IPS-20b (cell line): ENCODE results near the gene YRDC.

Experiments used
- H3K27ac ChIP-seq: one replicate; pipeline ENCODE4 v1.5.1; 2013; ENCODE audit warnings: low read length
- H3K27me3 ChIP-seq: 2 replicates; pipeline ENCODE4 v1.6.1; 2013; ENCODE audit warnings: mild to moderate bottlenecking, low read length, inconsistent platforms; ENCODE audit not compliant: insufficient read depth
- H3K36me3 ChIP-seq: 2 replicates; pipeline ENCODE4 v1.6.1; 2013; ENCODE audit warnings: low read depth, mild to moderate bottlenecking, inconsistent platforms, low read length, moderate library complexity; ENCODE audit not compliant: insufficient read depth
- H3K4me1 ChIP-seq: 2 replicates; pipeline ENCODE4 v1.6.1; 2013; ENCODE audit warnings: mild to moderate bottlenecking, control low read depth, inconsistent platforms, low read length, moderate library complexity; ENCODE audit not compliant: insufficient read depth
- H3K4me3 ChIP-seq: 2 replicates; pipeline ENCODE4 v1.5.1; 2013; ENCODE audit warnings: mild to moderate bottlenecking, low read length, inconsistent platforms
- H3K9ac ChIP-seq: 2 replicates; pipeline ENCODE4 v1.6.1; 2013; ENCODE audit warnings: low read depth, mild to moderate bottlenecking, inconsistent platforms, low read length, moderate library complexity
- H3K9me3 ChIP-seq: 2 replicates; pipeline ENCODE4 v1.6.1; 2013; ENCODE audit warnings: mild to moderate bottlenecking, low read depth, low read length, inconsistent platforms; ENCODE audit not compliant: insufficient read depth

YRDC gene, protein sequence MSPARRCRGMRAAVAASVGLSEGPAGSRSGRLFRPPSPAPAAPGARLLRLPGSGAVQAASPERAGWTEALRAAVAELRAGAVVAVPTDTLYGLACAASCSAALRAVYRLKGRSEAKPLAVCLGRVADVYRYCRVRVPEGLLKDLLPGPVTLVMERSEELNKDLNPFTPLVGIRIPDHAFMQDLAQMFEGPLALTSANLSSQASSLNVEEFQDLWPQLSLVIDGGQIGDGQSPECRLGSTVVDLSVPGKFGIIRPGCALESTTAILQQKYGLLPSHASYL

GRCh38 chr1:37807555-37808368 lies at the start of gene YRDC, which contains the start of gene C1orf122:
Gene YRDC, minus strand, starts transcription at chr1:37808208. Its CDS starts 28 bp downstream, at chr1:37808180.
Gene C1orf122, plus strand, starts transcription at chr1:37807790. Its CDS starts 615 bp downstream, at chr1:37808405.
- Histone ChIP-seq H3K9ac (peak within 1 kb of the TSS; percentile 94; the same call in 1 of the 2 replicates), H3K9me3 (no peaks in the 10 kb centered on the region), H3K27ac (peak within 1 kb of the TSS; percentile 17), H3K4me1 (peaks cover 8% of the 10 kb centered on the region; the same call in 1 of the 2 replicates), H3K4me3 (peak within 1 kb of the TSS; percentile 100), H3K27me3 (no peaks in the 10 kb centered on the region), H3K36me3 (peaks cover 56% of the 10 kb centered on the region)

DNA sequence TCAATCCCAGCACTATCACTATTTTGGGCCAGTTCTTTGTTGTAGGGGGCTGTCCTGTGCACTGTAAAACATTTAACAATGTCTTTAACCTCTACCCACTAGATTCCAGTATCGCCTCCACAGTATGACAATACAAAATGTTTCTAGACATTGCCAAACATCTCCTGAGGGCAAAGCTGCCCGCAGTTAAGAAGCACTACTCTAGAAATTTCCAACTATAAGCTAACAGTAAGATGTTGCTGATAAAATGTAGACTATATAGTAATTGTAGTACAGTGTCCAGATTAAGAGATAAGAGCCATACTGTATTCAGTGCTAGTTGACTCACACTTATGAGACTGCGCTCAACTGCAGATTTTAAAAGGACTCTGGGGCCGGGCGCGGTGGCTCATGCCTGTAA lies 46.4 kb upstream of the YRDC start:
- no peak overlapping the region for H3K27ac ChIP-seq
- H3K9me3 ChIP-seq: no peaks in the 10 kb centered on the region
- 0 out of 2 replicates have a peak, but pooled peaks cover 2% of the 10 kb centered on the region for H3K4me1 ChIP-seq
- H3K9ac ChIP-seq: no peak overlapping the region
- no peak overlapping the region for H3K4me3 ChIP-seq
- no peaks in the 10 kb centered on the region for H3K27me3 ChIP-seq
- peaks cover 33% of the 10 kb centered on the region for H3K36me3 ChIP-seq

DNA sequence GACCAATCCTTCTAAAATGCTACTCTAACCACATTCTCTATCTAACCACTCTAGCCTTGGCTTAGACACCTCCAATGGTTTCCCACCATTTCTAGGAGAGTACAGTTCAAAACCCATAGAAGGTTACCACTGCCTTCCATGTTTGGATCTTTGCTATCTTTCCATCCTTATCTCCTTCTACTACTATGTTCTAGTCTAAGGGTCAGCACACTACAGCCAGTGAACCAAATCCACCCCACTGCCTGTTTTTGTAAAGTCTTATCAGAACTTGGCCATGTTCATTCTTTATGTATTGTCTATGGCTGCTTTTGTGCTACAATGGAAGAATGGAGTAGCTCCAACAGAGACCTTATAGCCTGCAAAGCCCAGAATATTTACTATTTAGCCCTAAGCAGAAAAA lies 45.1 kb upstream of the YRDC start:
- no peak overlapping the region for H3K27ac ChIP-seq
- peaks cover 33% of the 10 kb centered on the region for H3K36me3 ChIP-seq
- no peaks in the 10 kb centered on the region for H3K9me3 ChIP-seq
- no peak overlapping the region for H3K9ac ChIP-seq
- H3K4me1 ChIP-seq: no peaks in the 10 kb centered on the region
- no peak overlapping the region for H3K4me3 ChIP-seq
- no peaks in the 10 kb centered on the region for H3K27me3 ChIP-seq

- Histone ChIP-seq H3K27me3 (no peaks in the 10 kb centered on the region), H3K4me3 (no peak overlapping the region), H3K27ac (no peak overlapping the region), H3K4me1 (no peaks in the 10 kb centered on the region), H3K36me3 (peaks cover 25% of the 10 kb centered on the region), H3K9ac (no peak overlapping the region), H3K9me3 (no peaks in the 10 kb centered on the region)
These were observed 43.8 kb upstream of the YRDC start for GRCh38 chr1:37851782-37852210.

DNA sequence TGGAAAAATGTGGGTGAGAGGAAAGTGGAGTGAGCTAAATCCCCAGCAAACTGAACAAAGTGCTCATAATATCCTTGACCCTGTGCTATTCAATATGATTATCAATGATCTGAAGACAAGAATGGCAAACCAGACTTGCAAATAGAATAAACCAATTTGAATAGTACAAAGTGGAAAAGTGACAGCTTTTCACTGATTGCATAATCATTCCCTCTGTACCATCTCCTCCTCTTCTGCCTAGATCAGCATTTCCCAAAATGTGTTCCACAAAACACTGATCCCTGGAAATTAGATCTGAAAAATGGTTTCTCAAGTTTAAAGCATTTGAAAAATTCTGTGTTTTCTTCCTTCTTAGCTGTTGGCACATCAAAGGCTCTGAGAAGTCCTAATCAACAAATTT lies 43.3 kb upstream of the YRDC start:
- H3K9ac ChIP-seq: no peak overlapping the region
- no peak overlapping the region for H3K4me3 ChIP-seq
- no peaks in the 10 kb centered on the region for H3K9me3 ChIP-seq
- no peak overlapping the region for H3K27ac ChIP-seq
- peaks cover 22% of the 10 kb centered on the region for H3K36me3 ChIP-seq
- no peaks in the 10 kb centered on the region for H3K27me3 ChIP-seq
- H3K4me1 ChIP-seq: no peaks in the 10 kb centered on the region

- no peaks in the 10 kb centered on the region for H3K9me3 ChIP-seq
- no peaks in the 10 kb centered on the region for H3K4me1 ChIP-seq
- peaks cover 21% of the 10 kb centered on the region for H3K36me3 ChIP-seq
- no peak overlapping the region for H3K9ac ChIP-seq
- H3K27ac ChIP-seq: no peak overlapping the region
- no peaks in the 10 kb centered on the region for H3K27me3 ChIP-seq
- no peak overlapping the region for H3K4me3 ChIP-seq
These were observed 42.4 kb upstream of the YRDC start for GRCh38 chr1:37850352-37850955.

DNA sequence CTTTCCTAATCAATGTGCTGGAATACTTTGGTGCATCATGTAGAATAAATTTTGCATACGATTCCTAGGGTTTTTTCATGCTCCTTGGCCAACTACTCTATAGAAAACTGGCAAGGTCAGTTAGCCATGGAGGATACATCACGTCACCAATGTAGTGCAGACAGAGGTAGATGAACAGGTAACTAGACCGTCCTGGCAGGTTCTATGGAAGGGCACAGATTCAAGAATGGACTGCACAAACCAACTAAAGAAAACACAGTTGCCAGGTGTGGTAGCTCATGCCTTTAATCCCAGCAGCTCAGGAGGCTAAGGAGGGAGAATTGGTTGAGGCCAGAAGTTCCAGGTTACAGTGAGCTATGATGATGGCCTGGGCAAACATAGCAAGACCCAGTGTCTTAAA lies 41.5 kb upstream of the YRDC start:
- Histone ChIP-seq H3K36me3 (peaks cover 13% of the 10 kb centered on the region), H3K9ac (no peak overlapping the region), H3K9me3 (no peaks in the 10 kb centered on the region), H3K4me3 (no peak overlapping the region), H3K27me3 (no peaks in the 10 kb centered on the region), H3K4me1 (no peaks in the 10 kb centered on the region), H3K27ac (no peak overlapping the region)

DNA sequence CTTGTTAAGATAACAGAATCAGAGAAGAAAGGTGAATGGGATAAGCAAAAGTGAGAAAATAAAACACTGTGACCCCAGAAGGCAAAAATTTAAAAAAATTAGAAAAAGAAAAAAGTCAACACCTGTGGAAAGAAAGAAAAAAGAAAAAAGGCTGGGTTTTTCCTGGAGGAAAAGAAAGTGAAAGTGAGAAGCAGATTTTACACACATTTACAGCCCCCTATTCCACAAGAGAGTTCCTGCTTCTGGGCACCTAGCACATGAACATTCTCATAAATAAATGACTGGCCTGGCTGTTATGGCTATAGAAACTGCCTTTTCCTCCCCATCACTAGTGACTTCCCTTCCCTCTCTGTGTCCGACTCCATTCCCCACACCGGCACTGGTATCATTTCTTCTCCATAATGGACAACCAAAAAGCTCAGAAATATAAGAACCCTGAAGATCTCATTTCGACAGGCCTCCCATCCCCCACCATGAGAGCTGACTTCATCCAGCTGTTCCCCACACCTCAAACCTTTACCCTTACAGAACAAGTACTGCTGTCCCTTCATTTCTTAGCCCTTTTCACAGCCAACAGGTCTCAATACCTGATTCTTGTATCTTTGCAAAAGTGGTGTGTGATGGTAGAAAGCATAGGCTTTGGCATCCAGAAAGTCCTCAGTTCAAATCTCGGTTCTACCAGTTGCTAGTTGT lies 38.8 kb upstream of the YRDC start:
- Histone ChIP-seq H3K27ac (no peak overlapping the region), H3K36me3 (no peaks in the 10 kb centered on the region), H3K4me3 (no peak overlapping the region), H3K9me3 (no peaks in the 10 kb centered on the region), H3K9ac (no peak overlapping the region), H3K27me3 (no peaks in the 10 kb centered on the region), H3K4me1 (no peaks in the 10 kb centered on the region)

DNA sequence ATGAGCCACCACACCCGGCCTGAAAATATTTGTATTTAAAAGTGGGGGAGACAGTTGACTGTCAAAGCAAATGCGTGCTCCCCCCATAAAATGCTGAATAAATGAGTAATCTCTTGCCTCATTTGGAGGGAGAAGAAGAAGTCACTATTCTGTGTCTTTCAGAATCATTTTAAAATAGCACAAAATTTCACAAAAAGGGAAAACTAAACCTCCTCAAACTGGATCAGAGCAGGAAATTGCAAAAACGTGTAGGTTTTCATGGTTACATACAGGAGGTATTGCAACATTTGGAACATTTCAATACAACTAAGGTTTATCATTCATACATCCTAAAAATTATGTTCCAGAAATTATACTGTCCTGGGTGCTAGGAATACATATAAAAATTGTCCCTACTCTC lies 37.8 kb upstream of the YRDC start:
- 0 out of 2 replicates have a peak, but pooled peaks cover 1% of the 10 kb centered on the region for H3K36me3 ChIP-seq
- H3K27ac ChIP-seq: no peak overlapping the region
- no peak overlapping the region for H3K9ac ChIP-seq
- no peaks in the 10 kb centered on the region for H3K4me1 ChIP-seq
- no peaks in the 10 kb centered on the region for H3K9me3 ChIP-seq
- H3K27me3 ChIP-seq: no peaks in the 10 kb centered on the region
- H3K4me3 ChIP-seq: no peak overlapping the region

GRCh38 chr1:37845049-37845646 lies 37.1 kb upstream of the YRDC start:
- H3K9me3 ChIP-seq: no peaks in the 10 kb centered on the region
- H3K4me1 ChIP-seq: no peaks in the 10 kb centered on the region
- no peak overlapping the region for H3K27ac ChIP-seq
- H3K4me3 ChIP-seq: no peak overlapping the region
- peaks cover 6% of the 10 kb centered on the region; the same call in 1 of the 2 replicates for H3K36me3 ChIP-seq
- H3K27me3 ChIP-seq: no peaks in the 10 kb centered on the region
- H3K9ac ChIP-seq: no peak overlapping the region

DNA sequence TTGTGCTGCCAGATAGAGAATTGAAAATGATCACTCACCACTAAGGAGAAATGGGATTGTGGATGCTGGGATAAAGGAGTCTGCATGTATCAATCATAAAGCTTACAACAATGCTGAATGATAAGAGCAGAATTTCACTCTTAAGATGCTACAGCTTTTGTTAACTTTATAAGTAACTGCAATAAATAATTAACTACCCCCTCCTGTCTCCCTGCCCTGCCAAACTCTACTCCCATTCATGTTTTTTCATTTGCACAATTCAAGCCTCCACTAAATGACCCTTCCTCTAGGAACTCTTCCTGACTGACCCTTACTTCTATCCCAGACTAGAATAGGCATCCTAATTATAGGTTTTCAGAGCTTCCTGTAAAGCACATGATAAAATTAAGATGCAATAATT lies 36.5 kb upstream of the YRDC start:
- Histone ChIP-seq H3K27ac (no peak overlapping the region), H3K9me3 (no peaks in the 10 kb centered on the region), H3K36me3 (peaks cover 12% of the 10 kb centered on the region), H3K9ac (no peak overlapping the region), H3K4me1 (no peaks in the 10 kb centered on the region), H3K4me3 (no peak overlapping the region), H3K27me3 (no peaks in the 10 kb centered on the region)
